IgD-negative memory B cell (primary cell): ENCODE measurements around the gene SRC. TPM values are rescaled to one million over a fixed set of nuclear protein-coding genes. Genes with fewer than 3 reads are reported as not detected.
"Not testable (repeated sequence)": the region's sequence is repeated elsewhere in the genome, so short reads cannot be mapped to it uniquely, and the experiment has no call there.

Source experiments
- H3K27ac Mint-ChIP-seq, 3 donors: one replicate each; pipeline ENCODE4 v1.8.0; 2020 to 2022; ENCODE audit warnings: mild to moderate bottlenecking in 3 of 3, mixed read lengths in 3 of 3, moderate library complexity in 1 of 3
- H3K27me3 Mint-ChIP-seq: one replicate; pipeline ENCODE4 v1.8.0; 2021; ENCODE audit warnings: mixed read lengths
- H3K36me3 Mint-ChIP-seq: one replicate; pipeline ENCODE4 v1.8.0; 2020; ENCODE audit warnings: mild to moderate bottlenecking, mixed read lengths
- H3K4me1 Mint-ChIP-seq, 3 donors: one replicate each; pipeline ENCODE4 v1.8.0; 2020 to 2022; ENCODE audit warnings: mixed read lengths in 3 of 3, mild to moderate bottlenecking in 1 of 3
- H3K4me3 Mint-ChIP-seq, 4 donors: one replicate each; pipeline ENCODE4 v1.8.0; 2020 to 2022; ENCODE audit warnings: mild to moderate bottlenecking in 4 of 4, mixed read lengths in 4 of 4, moderate library complexity in 3 of 4
- H3K9me3 Mint-ChIP-seq, 3 donors: one replicate each; pipeline ENCODE4 v1.8.0; 2020 to 2021; ENCODE audit warnings: mixed read lengths in 3 of 3, mild to moderate bottlenecking in 1 of 3
- polyA plus RNA-seq: library from polyadenylated mRNA; unstranded; fragments of 300-500 nt; fragmentation: Illumina TruSeq; gene quantifications from one replicate; pipeline ENCODE4 v1.2.3, GENCODE V29; 2021

SRC gene
- polyA plus RNA-seq, 1 donor from 2014 or later, result 2.3 TPM

- Mint-ChIP-seq H3K27me3 (no peaks in the 10 kb centered on the region), H3K36me3 (peaks cover 3% of the 10 kb centered on the region), H3K4me3 (peak overlapping the region in 3 of 4 donors; percentile 0 to 78 (median 5)), H3K27ac (peak overlapping the region; percentile 3 to 93 (median 10)), H3K4me1 (peaks cover 18 to 35% (median 25%) of the 10 kb centered on the region in 3 donors), H3K9me3 (no peaks in the 10 kb centered on the region)
These were observed 20.1 kb downstream of the SRC start for GRCh38 chr20:37365760-37366638.

GRCh38 chr20:37366743-37367142 is 20.8 kb downstream of the SRC start:
- Mint-ChIP-seq H3K27ac (peak overlapping the region; percentile 3 to 93 (median 10)), H3K4me1 (peaks cover 20 to 35% (median 27%) of the 10 kb centered on the region in 3 donors), H3K36me3 (peaks cover 3% of the 10 kb centered on the region), H3K9me3 (no peaks in the 10 kb centered on the region), H3K27me3 (no peaks in the 10 kb centered on the region), H3K4me3 (peak overlapping the region in 3 of 4 donors; percentile 0 to 78 (median 5))

GRCh38 chr20:37369846-37370245 is 23.9 kb downstream of the SRC start:
- no peaks in the 10 kb centered on the region for H3K27me3 Mint-ChIP-seq
- no peak overlapping the region for H3K27ac Mint-ChIP-seq
- peaks cover 6% of the 10 kb centered on the region for H3K36me3 Mint-ChIP-seq
- H3K9me3 Mint-ChIP-seq, result no peaks in the 10 kb centered on the region
- H3K4me1 Mint-ChIP-seq, result peaks cover 23 to 42% (median 26%) of the 10 kb centered on the region in 3 donors
- H3K4me3 Mint-ChIP-seq, result peak overlapping the region in 1 of 4 donors; percentile 24

GRCh38 chr20:37371845-37372244 is 25.9 kb downstream of the SRC start:
- not testable (repeated sequence) for H3K27me3 Mint-ChIP-seq, H3K27ac Mint-ChIP-seq, H3K4me3 Mint-ChIP-seq, H3K9me3 Mint-ChIP-seq, H3K36me3 Mint-ChIP-seq
- peaks cover 8 to 36% (median 11%) of the 10 kb centered on the region in 3 donors for H3K4me1 Mint-ChIP-seq

- Mint-ChIP-seq H3K27ac (no peak overlapping the region), H3K36me3 (peaks cover 6% of the 10 kb centered on the region), H3K4me3 (no peak overlapping the region), H3K9me3 (no peaks in the 10 kb centered on the region), H3K27me3 (no peaks in the 10 kb centered on the region), H3K4me1 (peaks cover 9 to 39% (median 12%) of the 10 kb centered on the region in 3 donors)
These were observed 26.5 kb downstream of the SRC start for GRCh38 chr20:37372441-37372840.

- Mint-ChIP-seq H3K27ac (peak overlapping the region in 1 of 3 donors; percentile 61), H3K9me3 (no peaks in the 10 kb centered on the region)
These were observed 27.2 kb downstream of the SRC start for GRCh38 chr20:37373020-37373598.

GRCh38 chr20:37375227-37375626 is 29.3 kb downstream of the SRC start:
- peak overlapping the region in 1 of 4 donors; percentile 34 for H3K4me3 Mint-ChIP-seq
- no peaks in the 10 kb centered on the region for H3K27me3 Mint-ChIP-seq
- peak overlapping the region in 1 of 3 donors; percentile 83 for H3K27ac Mint-ChIP-seq
- peaks cover 2% of the 10 kb centered on the region for H3K36me3 Mint-ChIP-seq
- peaks cover 7 to 23% (median 10%) of the 10 kb centered on the region in 3 donors for H3K4me1 Mint-ChIP-seq
- H3K9me3 Mint-ChIP-seq, result no peaks in the 10 kb centered on the region

More at GRCh38 chr20:37373020-37373598, 27.2 kb downstream of the SRC start:
- Mint-ChIP-seq H3K4me1 (peaks cover 7 to 34% (median 10%) of the 10 kb centered on the region in 3 donors), H3K36me3 (peaks cover 6% of the 10 kb centered on the region), H3K4me3 (no peak overlapping the region), H3K27me3 (no peaks in the 10 kb centered on the region)

- no peaks in the 10 kb centered on the region for H3K27me3 Mint-ChIP-seq
- H3K27ac Mint-ChIP-seq, result peak overlapping the region in 1 of 3 donors; percentile 57
These were observed 30.4 kb downstream of the SRC start for GRCh38 chr20:37376324-37376723.

GRCh38 chr20:37376791-37377190 is 30.9 kb downstream of the SRC start:
- no peaks in the 10 kb centered on the region for H3K27me3 Mint-ChIP-seq
- H3K9me3 Mint-ChIP-seq, result no peaks in the 10 kb centered on the region
- H3K4me1 Mint-ChIP-seq, result peaks cover 12 to 28% (median 13%) of the 10 kb centered on the region in 3 donors
- no peak overlapping the region for H3K4me3 Mint-ChIP-seq
- no peak overlapping the region for H3K27ac Mint-ChIP-seq
- peaks cover 2% of the 10 kb centered on the region for H3K36me3 Mint-ChIP-seq

More at GRCh38 chr20:37376324-37376723, 30.4 kb downstream of the SRC start:
- Mint-ChIP-seq H3K4me3 (no peak overlapping the region), H3K4me1 (peaks cover 8 to 28% (median 9%) of the 10 kb centered on the region in 3 donors), H3K36me3 (peaks cover 2% of the 10 kb centered on the region), H3K9me3 (no peaks in the 10 kb centered on the region)

GRCh38 chr20:37377346-37378081 is 31.6 kb downstream of the SRC start:
- Mint-ChIP-seq H3K27ac (no peak overlapping the region), H3K27me3 (no peaks in the 10 kb centered on the region), H3K36me3 (peaks cover 2% of the 10 kb centered on the region), H3K4me1 (peaks cover 15 to 22% (median 19%) of the 10 kb centered on the region in 3 donors), H3K4me3 (peak overlapping the region in 1 of 4 donors; percentile 43), H3K9me3 (no peaks in the 10 kb centered on the region)

- Mint-ChIP-seq H3K27ac (peak overlapping the region in 1 of 3 donors; percentile 27), H3K4me3 (no peak overlapping the region), H3K36me3 (peaks cover 2% of the 10 kb centered on the region), H3K27me3 (no peaks in the 10 kb centered on the region), H3K4me1 (peaks cover 19 to 27% (median 21%) of the 10 kb centered on the region in 3 donors), H3K9me3 (no peaks in the 10 kb centered on the region)
These were observed 32.5 kb downstream of the SRC start for GRCh38 chr20:37378420-37378784.

- Mint-ChIP-seq H3K27ac (peak overlapping the region in 1 of 3 donors; percentile 82), H3K4me1 (peaks cover 19 to 30% (median 21%) of the 10 kb centered on the region in 3 donors)
These were observed 33.1 kb downstream of the SRC start for GRCh38 chr20:37378785-37379598.

GRCh38 chr20:37379967-37380828 is 34.3 kb downstream of the SRC start:
- Mint-ChIP-seq H3K9me3 (no peaks in the 10 kb centered on the region), H3K27ac (peak overlapping the region in 2 of 3 donors; percentile 31 to 67), H3K36me3 (no peaks in the 10 kb centered on the region), H3K4me1 (peaks cover 21 to 35% (median 24%) of the 10 kb centered on the region in 3 donors), H3K27me3 (no peaks in the 10 kb centered on the region), H3K4me3 (peak overlapping the region in 3 of 4 donors; percentile 17 to 25 (median 23))

More at GRCh38 chr20:37378785-37379598, 33.1 kb downstream of the SRC start:
- no peak overlapping the region for H3K4me3 Mint-ChIP-seq
- no peaks in the 10 kb centered on the region for H3K9me3 Mint-ChIP-seq
- peaks cover 2% of the 10 kb centered on the region for H3K36me3 Mint-ChIP-seq
- no peaks in the 10 kb centered on the region for H3K27me3 Mint-ChIP-seq
